Hypothalamus (tissue), 51 donors: ENCODE data around the gene SSBP3.
"Not testable (repeated sequence)": the region's sequence is repeated elsewhere in the genome, so short reads cannot be mapped to it uniquely, and the experiment has no call there.

ENCODE experiments used
- DNase-seq, 51 donors: peaks; one replicate each; lab custom pipeline; 2025; lab: John Stamatoyannopoulos, UW

The SSBP3 gene

GRCh38 chr1:54356680-54357147, 49.5 kb downstream of the SSBP3 start:
- DNase-seq = no peak

DNA sequence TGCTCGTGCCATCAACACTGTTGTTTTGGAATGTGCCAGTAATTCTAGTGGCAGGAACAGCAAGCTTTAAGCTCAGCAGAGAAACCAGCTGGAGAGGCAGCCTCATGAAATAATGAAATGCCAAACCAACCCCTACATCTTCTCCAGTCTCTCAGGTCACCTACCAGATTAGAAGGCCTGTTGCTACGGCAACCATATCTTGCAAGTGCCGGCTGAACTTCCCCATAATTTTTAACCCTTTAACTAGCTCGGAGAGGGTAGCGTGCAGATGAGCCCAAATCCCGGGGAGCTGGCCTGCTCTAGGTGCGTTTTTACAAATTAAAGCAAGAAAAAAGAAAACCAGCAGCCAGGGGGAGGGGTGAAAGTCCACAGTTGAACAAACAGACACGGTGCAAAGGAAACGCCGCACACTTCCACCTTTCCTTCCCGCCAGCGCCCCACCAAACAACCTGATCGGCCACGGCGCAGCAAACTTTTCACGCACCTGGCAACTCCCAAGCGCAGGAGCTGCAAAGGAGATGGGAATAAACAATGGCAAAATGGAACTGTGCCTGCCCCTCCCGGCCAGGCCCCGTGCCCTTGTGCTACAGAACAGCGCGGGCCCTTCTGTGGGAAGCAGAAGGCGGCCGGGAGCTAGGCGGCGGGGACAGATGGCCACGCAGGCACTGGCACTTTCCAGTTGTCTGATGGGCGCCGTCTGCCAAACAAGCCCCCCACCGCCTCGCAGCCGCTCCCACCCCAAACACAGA, 50.1 kb downstream of the SSBP3 start:
- DNase-seq = peak in 6 of 51 donors; percentile 12 to 42 (median 26)

- DNase-seq = no peak
Measured at GRCh38 chr1:54354899-54355298, 51.3 kb downstream of the SSBP3 start.

DNA sequence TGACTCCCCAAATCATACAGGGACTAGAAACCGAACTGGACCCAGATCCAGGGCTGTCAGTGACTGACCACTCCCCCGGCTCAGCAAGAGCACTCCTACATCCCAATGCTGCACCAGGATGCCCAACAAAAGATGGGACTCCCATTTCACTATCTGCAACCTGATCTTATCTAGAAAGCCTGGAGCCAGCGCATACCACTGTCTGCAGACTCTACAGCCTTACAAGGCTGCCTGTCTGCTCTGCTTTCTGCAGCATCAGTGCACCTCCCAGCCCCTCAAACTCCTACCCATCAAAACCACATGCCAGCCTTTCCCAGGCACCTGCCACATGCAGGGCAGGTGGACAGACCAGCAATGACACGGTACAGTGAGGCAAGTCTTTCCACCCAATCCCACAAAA, 52.2 kb downstream of the SSBP3 start:
- no peak for DNase-seq

GRCh38 chr1:54352755-54353154, 53.4 kb downstream of the SSBP3 start:
- DNase-seq = no peak

DNA sequence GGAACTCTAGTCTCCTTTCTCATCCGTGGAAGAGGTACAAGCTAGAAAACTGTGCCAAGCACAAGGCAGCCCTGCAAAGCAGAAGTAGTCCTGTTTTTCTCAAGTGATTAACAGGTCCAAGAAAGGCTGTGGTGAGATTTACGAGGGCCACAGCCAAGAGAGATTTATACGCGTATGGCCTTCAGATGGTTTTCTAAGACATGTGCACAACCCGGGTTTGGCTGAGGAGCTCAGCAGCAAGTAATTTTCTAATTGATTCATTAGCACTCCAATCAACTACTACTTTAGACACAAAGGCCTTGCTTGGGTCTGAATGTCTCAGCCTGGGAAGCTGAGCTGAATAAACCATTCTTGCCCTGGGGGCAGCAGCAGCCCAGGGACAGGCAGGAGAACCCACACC, 55.8 kb downstream of the SSBP3 start:
- peak in 3 of 51 donors; percentile 13 to 23 (median 16) for DNase-seq

DNA sequence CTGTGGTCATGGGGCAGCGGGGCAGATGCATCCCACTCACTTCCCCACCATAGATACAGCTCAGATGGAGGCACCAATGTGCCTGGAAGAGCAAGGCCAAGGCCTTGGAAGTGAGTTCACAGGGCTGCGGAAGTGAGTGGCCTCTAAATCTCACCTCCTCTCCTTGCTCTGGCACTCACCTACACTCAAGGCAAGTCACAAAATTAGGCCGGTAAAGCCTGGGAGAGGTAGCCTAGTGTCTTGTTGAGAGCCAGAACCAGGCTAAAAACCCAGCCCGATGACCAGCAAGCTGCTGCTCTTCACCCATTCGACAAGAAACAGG, 57.5 kb downstream of the SSBP3 start:
- DNase-seq = no peak

GRCh38 chr1:54347955-54348699, 58.1 kb downstream of the SSBP3 start:
- no peak for DNase-seq

- no peak for DNase-seq
Measured at GRCh38 chr1:54347261-54347954, 58.8 kb downstream of the SSBP3 start.

DNA sequence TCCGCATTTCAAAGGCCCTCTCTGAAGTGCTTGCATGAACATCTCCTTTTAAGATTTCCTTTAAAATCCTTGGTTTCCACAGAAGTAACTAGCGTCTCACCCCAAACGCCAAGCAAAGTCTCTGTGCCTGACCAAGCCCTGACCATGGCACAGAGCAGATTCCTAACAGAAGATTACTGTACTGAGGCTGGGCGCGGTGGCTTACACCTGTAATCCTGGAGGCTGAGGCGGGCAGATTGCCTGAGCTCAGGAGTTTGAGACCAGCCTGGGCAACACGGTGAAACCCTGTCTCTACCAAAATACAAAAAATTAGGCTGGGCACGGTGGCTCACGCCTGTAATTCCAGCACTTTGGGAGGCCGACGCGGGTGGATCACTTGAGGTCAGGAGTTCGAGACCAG, 60.6 kb downstream of the SSBP3 start:
- not testable (repeated sequence) for DNase-seq

GRCh38 chr1:54345116-54345515, 61.1 kb downstream of the SSBP3 start:
- DNase-seq = no peak

DNA sequence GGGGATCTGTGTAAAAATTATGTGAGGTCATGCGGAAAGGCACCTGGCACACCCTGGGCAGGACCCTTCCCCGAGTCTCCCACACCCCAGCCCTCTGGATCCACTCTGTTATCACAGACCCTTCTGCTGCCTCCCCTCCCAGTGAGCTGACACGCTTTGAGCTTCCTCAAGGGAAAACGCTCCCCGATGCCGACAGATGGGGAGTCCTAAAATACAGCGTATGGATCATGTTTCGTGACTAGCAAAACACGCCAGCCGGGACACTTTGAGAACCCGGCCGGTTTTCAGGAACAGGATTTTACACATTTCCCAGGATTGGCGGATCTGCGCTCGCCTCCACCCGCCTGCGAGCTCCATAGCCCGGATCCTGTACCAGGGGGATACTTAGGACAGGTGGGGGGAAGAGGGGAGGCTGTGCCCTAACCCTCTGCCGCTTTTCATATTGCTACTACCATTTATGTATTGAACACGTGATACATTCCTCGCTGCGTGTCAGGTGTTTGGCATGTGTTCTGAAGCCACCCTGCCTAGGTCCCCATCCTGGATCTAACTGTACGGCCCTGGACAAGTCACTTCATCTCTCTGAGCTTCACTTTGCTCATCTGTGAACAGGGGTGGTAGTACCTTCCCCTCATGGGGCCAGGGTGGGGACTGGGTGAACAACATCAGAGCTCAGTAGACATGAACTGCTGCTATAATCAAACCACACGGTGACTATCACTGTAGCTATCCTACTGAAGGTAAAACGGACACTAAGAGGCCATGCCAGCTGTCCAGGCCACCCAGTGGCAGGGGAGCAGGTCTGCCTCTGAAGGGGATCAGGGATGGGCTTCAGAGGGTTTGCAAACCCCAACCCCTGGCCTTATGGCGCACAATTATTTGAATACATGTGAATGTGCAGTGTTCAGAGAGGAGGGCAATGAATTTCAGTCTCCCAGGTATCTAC, 63.2 kb downstream of the SSBP3 start:
- peak in 1 of 51 donors; percentile 63 for DNase-seq

DNA sequence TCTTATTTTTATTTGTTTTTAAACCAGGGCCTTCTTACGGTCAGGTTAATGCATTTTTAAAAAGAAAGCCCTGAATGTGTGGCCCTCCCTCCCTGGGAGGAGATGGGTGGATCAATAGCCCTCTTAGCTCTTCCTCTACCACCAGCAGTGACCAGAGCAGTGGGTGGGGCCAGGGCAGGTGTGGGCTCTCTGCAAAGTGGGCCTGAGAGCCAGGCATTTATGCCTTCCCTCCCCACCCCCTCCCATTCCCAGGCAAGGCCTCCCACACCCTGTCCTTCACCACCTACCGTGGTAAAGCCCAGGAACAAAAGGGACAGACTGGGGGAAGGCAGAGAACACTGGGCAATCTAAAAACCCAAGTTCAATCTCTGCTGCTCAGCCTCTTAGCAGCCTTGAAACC, 63.9 kb downstream of the SSBP3 start:
- DNase-seq = no peak

GRCh38 chr1:54341763-54342162, 64.4 kb downstream of the SSBP3 start:
- no peak for DNase-seq

- DNase-seq = peak in 2 of 51 donors; percentile 15 to 38
Measured at GRCh38 chr1:54340878-54341277, 65.3 kb downstream of the SSBP3 start.

DNA sequence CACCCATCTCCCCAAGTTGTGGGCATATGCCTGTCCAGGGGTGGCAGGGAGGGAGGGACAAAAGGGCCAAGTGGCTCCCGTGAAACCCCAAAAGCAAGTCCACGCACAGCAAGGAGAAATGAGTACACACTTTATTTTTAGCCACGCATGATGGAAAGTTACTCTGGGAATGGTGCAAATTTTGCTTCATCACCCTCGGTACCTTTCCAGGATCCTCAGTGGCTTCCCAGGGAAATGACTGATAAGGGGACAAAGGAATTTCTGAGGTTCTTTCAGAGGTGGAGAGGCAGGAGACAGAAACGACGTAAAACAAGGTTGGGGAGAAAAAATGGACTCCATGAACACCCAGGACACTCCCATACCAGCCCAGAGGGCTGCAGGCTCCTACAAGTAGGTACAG, 65.8 kb downstream of the SSBP3 start:
- no peak for DNase-seq

GRCh38 chr1:54339126-54339525, 67.1 kb downstream of the SSBP3 start:
- DNase-seq = no peak

- no peak for DNase-seq
Measured at GRCh38 chr1:54338464-54338863, 67.7 kb downstream of the SSBP3 start.

GRCh38 chr1:54337928-54338327, 68.3 kb downstream of the SSBP3 start:
- no peak for DNase-seq

GRCh38 chr1:54337034-54337433, 69.2 kb downstream of the SSBP3 start:
- DNase-seq = no peak
